Measurements from ENCODE around the gene THSD7A.
A peak's percentile ranks its signal among the peaks of the same experiment; 100 is the strongest.

THSD7A gene

GRCh38 chr7:11749629-11750028 is 82.4 kb downstream of the THSD7A start:
- no peak for DNase-seq

- no peak for DNase-seq
Measured at GRCh38 chr7:11748884-11749283, 83.1 kb downstream of the THSD7A start.

- DNase-seq: no peak
Measured at GRCh38 chr7:11747715-11748485, 84.1 kb downstream of the THSD7A start.

GRCh38 chr7:11746591-11746990 is 85.4 kb downstream of the THSD7A start:
- no peak for DNase-seq

- DNase-seq: no peak
Measured at GRCh38 chr7:11743548-11743947, 88.5 kb downstream of the THSD7A start.

- DNase-seq: no peak
Measured at GRCh38 chr7:11743016-11743415, 89.0 kb downstream of the THSD7A start.

- DNase-seq: no peak
Measured at GRCh38 chr7:11742496-11742895, 89.5 kb downstream of the THSD7A start.

- no peak for DNase-seq
Measured at GRCh38 chr7:11737723-11738122, 94.3 kb downstream of the THSD7A start.

- no peak for DNase-seq
Measured at GRCh38 chr7:11732207-11732606, 99.8 kb downstream of the THSD7A start.

GRCh38 chr7:11730725-11731124 is 101.3 kb downstream of the THSD7A start:
- DNase-seq: no peak

GRCh38 chr7:11727864-11728263 is 104.1 kb downstream of the THSD7A start:
- no peak for DNase-seq

GRCh38 chr7:11726794-11727155 is 105.2 kb downstream of the THSD7A start:
- no peak for DNase-seq

GRCh38 chr7:11726001-11726793 is 105.8 kb downstream of the THSD7A start:
- DNase-seq: no peak

GRCh38 chr7:11716185-11716584 is 115.8 kb downstream of the THSD7A start:
- peak; percentile 79 for DNase-seq

- no peak for DNase-seq
Measured at GRCh38 chr7:11714676-11715075, 117.3 kb downstream of the THSD7A start.

GRCh38 chr7:11714205-11714604 is 117.8 kb downstream of the THSD7A start:
- DNase-seq: no peak

- no peak for DNase-seq
Measured at GRCh38 chr7:11713352-11713751, 118.6 kb downstream of the THSD7A start.

- no peak for DNase-seq
Measured at GRCh38 chr7:11710377-11710776, 121.6 kb downstream of the THSD7A start.

GRCh38 chr7:11709196-11709595 is 122.8 kb downstream of the THSD7A start:
- peak; percentile 69 for DNase-seq

GRCh38 chr7:11707606-11708193 is 124.3 kb downstream of the THSD7A start:
- DNase-seq: no peak

- DNase-seq: peak; percentile 72
Measured at GRCh38 chr7:11706666-11707605, 125.1 kb downstream of the THSD7A start.

- DNase-seq: no peak
Measured at GRCh38 chr7:11703829-11704228, 128.2 kb downstream of the THSD7A start.

- no peak for DNase-seq
Measured at GRCh38 chr7:11702938-11703337, 129.1 kb downstream of the THSD7A start.

Measured in kidney glomerular epithelial cell (primary cell).